Sigmoid colon (tissue), 7 donors: ENCODE results near the gene AK8. TPM values are rescaled to one million over a fixed set of nuclear protein-coding genes. Genes with fewer than 3 reads are reported as not detected.

Experiments used
- DNase-seq: peaks from one replicate; pipeline ENCODE4 v3.0.0-alpha.2; 2019
- H3K27ac ChIP-seq, 4 donors: fragments of 200-600 bp; sonication (generic); one replicate each; pipeline ENCODE4 v1.5.1; 2016 to 2019; ENCODE audit warnings: mild to moderate bottlenecking in 1 of 4
- H3K27me3 ChIP-seq, 3 donors: fragments of 200-600 bp; sonication (generic); one replicate each; pipeline ENCODE4 v1.5.1; 2019; ENCODE audit warnings: mild to moderate bottlenecking in 1 of 3
- H3K36me3 ChIP-seq, 4 donors: fragments of 200-600 bp; sonication (generic); one replicate each; pipeline ENCODE4 v1.5.1; 2016 to 2019
- H3K4me1 ChIP-seq, 4 donors: fragments of 200-600 bp; sonication (generic); one replicate each; pipeline ENCODE4 v1.5.1; 2017 to 2019
- H3K4me3 ChIP-seq, 4 donors: fragments of 200-600 bp; sonication (generic); one replicate each; pipeline ENCODE4 v1.5.1; 2017 to 2019; ENCODE audit warnings: mild to moderate bottlenecking in 2 of 4, moderate library complexity in 1 of 4
- H3K9me3 ChIP-seq, 4 donors: fragments of 200-600 bp in 3 of 4; sonication (generic) in 3 of 4; one replicate each; pipeline versions ENCODE4 v1.5.1 to v1.6.1; 2013 to 2019
- EP300 ChIP-seq, 4 donors: sonication (generic); formaldehyde crosslinking; IDR thresholded peaks; one replicate each; pipeline ENCODE4 v1.6.1; 2017; ENCODE audit warnings: antibody characterized with exemption in 4 of 4
- POLR2A ChIP-seq, 2 donors: fragments of 450-650 bp; IDR thresholded peaks; one replicate each; pipeline ENCODE4 v1.6.1; 2016; ENCODE audit warnings: antibody characterized with exemption in 2 of 2, mild to moderate bottlenecking in 2 of 2, moderate library complexity in 2 of 2
- POLR2AphosphoS5 ChIP-seq, 4 donors: sonication (generic); formaldehyde crosslinking; IDR thresholded peaks; one replicate each; pipeline ENCODE4 v1.6.1; 2017; ENCODE audit warnings: antibody characterized with exemption in 4 of 4
- whole genome bisulfite sequencing, 2 donors: extraction: QIAGEN DNeasy Blood & Tissue Kit; methylation state at CpG; one replicate each; pipeline ENCODE4 v1.1.7; 2013; 5-methylcytosine and 5-hydroxymethylcytosine counted together
- intact Hi-C: fragments of 100-400 bp; cut with DNase I; formaldehyde crosslinking; loops from one replicate; pipeline ENCODE4 v1.15.1; 2023
- polyA plus RNA-seq, 3 donors: library from polyadenylated mRNA; stranded (reverse); fragments of 200-250 nt; gene quantifications; one replicate each; pipeline ENCODE4 v1.2.3, GENCODE V29; 2013
- total RNA-seq, 4 donors: library from RNA; depleted of rRNA; stranded (reverse); fragments of >200 nt; gene quantifications; one replicate each; pipeline ENCODE4 v1.1.0, GENCODE V29; 2016
- TF ChIP-seq, protein P1 (sequence below), 4 experiments: fragments of 450-650 bp in 3 of 4; fragments of 200-600 bp in 1 of 4; IDR thresholded peaks; one replicate each; pipeline ENCODE4 v1.5.1; 2016 to 2019; ENCODE audit warnings: antibody characterized with exemption in 4 of 4, mild to moderate bottlenecking in 3 of 4, moderate library complexity in 2 of 4
- donor health status: healthy with polysubstance abuse.
- donor health status: Bipolar disorder and iron deficiency.
- donor health status: healthy.

Gene AK8
- total and polyA plus RNA-seq, 7 donors: 0.25 to 1.2 (median 0.59) TPM; not detected in 3

DNA sequence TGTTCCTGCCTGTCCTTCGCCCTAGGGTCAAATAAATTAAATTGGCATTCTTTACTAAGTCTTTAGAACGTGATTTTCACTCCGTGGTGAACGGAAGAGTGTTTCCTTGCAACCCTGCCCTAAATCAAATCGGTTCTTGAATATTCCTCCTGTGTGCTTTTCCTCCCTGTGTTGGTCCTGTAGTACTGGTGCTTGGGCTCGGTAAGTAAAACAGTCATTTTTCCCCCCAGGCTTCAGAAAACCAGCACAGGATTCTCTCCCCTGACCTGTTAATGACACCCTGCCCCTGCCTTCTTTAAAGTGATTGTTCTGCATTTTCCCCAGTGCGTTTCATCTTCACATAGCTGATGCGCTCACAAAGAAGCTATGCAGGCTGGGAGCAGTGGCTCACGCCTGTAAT is 96.0 kb downstream of the AK8 start:
- H3K4me3 ChIP-seq: no peak overlapping the region
- H3K36me3 ChIP-seq: no peaks in the 10 kb centered on the region
- H3K27me3 ChIP-seq: no peaks in the 10 kb centered on the region
- H3K27ac ChIP-seq: no peak overlapping the region
- no peaks in the 10 kb centered on the region for H3K9me3 ChIP-seq
- WGBS, 2 donors: 79 to 89% methylated on average over 9 of the region's 9 CpGs
- intact Hi-C loops: no loop called here
- TF ChIP-seq, protein P1, sequence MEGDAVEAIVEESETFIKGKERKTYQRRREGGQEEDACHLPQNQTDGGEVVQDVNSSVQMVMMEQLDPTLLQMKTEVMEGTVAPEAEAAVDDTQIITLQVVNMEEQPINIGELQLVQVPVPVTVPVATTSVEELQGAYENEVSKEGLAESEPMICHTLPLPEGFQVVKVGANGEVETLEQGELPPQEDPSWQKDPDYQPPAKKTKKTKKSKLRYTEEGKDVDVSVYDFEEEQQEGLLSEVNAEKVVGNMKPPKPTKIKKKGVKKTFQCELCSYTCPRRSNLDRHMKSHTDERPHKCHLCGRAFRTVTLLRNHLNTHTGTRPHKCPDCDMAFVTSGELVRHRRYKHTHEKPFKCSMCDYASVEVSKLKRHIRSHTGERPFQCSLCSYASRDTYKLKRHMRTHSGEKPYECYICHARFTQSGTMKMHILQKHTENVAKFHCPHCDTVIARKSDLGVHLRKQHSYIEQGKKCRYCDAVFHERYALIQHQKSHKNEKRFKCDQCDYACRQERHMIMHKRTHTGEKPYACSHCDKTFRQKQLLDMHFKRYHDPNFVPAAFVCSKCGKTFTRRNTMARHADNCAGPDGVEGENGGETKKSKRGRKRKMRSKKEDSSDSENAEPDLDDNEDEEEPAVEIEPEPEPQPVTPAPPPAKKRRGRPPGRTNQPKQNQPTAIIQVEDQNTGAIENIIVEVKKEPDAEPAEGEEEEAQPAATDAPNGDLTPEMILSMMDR (IDR thresholded peaks at IDR 0.05): no peak
- TF ChIP-seq POLR2AphosphoS5 (IDR thresholded peaks at IDR 0.05) (no peak), EP300 (IDR thresholded peaks at IDR 0.05) (no peak), POLR2A (IDR thresholded peaks at IDR 0.05) (no peak)
- H3K4me1 ChIP-seq: no peaks in the 10 kb centered on the region
- no peak for DNase-seq

DNA sequence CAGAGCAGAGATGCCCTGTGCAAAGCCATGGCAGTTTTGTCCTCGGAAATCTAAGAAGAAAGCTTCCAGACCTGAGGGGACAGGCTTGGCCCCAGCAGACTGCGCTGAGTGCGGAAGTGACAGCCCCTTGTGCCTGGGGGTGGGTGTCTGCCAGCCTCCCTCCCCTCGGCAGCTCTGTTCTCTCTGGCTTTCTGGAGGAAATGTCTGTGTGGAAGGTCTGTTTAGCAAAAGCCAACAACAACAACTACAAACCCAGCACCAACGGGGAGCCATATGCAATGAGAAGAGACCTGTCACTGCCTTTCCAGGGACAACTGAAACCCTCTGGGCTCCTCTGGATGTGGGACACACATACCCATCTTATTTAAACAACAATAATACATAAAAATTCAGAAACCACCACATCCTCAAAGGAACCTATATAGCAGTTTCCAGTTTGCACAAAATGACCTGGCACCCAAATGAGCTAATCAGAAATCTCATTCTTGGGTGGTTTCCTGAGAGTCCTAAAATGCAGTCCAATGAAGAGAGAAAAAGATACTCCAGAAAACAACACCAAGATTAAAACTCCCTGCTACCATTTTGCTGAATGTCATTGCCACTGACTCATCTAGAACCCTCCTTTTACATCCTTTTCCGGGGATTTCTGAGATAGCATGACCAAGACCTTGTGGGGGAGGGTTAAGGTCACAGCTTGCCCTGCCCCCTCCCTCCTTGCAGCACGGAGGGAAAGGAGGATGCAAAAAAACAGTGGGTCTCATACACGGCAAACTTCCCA is 97.7 kb downstream of the AK8 start:
- Histone ChIP-seq H3K27ac (no peak overlapping the region), H3K4me3 (no peak overlapping the region), H3K27me3 (no peaks in the 10 kb centered on the region), H3K9me3 (no peaks in the 10 kb centered on the region), H3K4me1 (no peaks in the 10 kb centered on the region), H3K36me3 (no peaks in the 10 kb centered on the region)
- no peak for TF ChIP-seq POLR2A (IDR thresholded peaks at IDR 0.05)
- no peak for DNase-seq
- WGBS, 2 donors: 56 to 73% methylated on average over 8 of the region's 8 CpGs
- intact Hi-C loops: no loop called here

DNA sequence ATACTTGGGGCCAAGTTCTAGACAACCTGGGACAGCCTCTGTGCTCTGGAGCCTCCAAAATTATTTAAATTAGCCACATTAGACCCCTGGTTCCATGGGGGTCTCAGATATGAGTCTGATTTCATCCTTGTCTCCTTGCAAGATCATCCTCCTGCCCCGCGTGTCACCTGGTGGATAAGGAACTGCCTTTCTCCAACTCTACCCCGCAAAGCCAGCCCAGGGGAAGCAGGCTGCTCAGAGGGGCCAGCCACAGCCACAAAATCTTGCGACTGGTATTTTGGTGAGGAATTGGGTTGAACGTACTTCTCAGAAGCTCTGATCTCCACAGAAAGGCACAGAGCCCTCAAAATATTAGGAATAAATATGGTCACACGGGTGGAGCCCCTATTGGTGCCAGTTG is 101.2 kb downstream of the AK8 start:
- no peaks in the 10 kb centered on the region for H3K36me3 ChIP-seq
- no peak for DNase-seq
- H3K4me3 ChIP-seq: no peak overlapping the region
- intact Hi-C loops: no loop called here
- H3K9me3 ChIP-seq: no peaks in the 10 kb centered on the region
- H3K27me3 ChIP-seq: no peaks in the 10 kb centered on the region
- TF ChIP-seq, protein P1 (IDR thresholded peaks at IDR 0.05): no peak
- TF ChIP-seq POLR2AphosphoS5 (IDR thresholded peaks at IDR 0.05) (no peak), POLR2A (IDR thresholded peaks at IDR 0.05) (no peak), EP300 (IDR thresholded peaks at IDR 0.05) (no peak)
- WGBS, 2 donors: 92 to 93% methylated on average over 6 of the region's 6 CpGs
- no peak overlapping the region for H3K27ac ChIP-seq
- no peaks in the 10 kb centered on the region for H3K4me1 ChIP-seq

GRCh38 chr9:132776268-132776667 is 101.8 kb downstream of the AK8 start:
- DNase-seq: no peak
- Histone ChIP-seq H3K27me3 (no peaks in the 10 kb centered on the region), H3K9me3 (no peaks in the 10 kb centered on the region), H3K36me3 (no peaks in the 10 kb centered on the region), H3K4me1 (no peaks in the 10 kb centered on the region), H3K27ac (no peak overlapping the region), H3K4me3 (no peak overlapping the region)
- TF ChIP-seq POLR2A (IDR thresholded peaks at IDR 0.05) (no peak), EP300 (IDR thresholded peaks at IDR 0.05) (no peak), POLR2AphosphoS5 (IDR thresholded peaks at IDR 0.05) (no peak)
- TF ChIP-seq, protein P1 (IDR thresholded peaks at IDR 0.05): no peak
- WGBS, 2 donors: 91 to 92% methylated on average over 11 of the region's 11 CpGs
- intact Hi-C loops: no loop called here

- Histone ChIP-seq H3K27me3 (no peaks in the 10 kb centered on the region), H3K9me3 (no peaks in the 10 kb centered on the region), H3K4me1 (peaks cover 0 to 5% (median 3%) of the 10 kb centered on the region in 4 donors), H3K4me3 (no peak overlapping the region), H3K36me3 (no peaks in the 10 kb centered on the region), H3K27ac (no peak overlapping the region)
- TF ChIP-seq POLR2AphosphoS5 (IDR thresholded peaks at IDR 0.05) (no peak), EP300 (IDR thresholded peaks at IDR 0.05) (no peak), POLR2A (IDR thresholded peaks at IDR 0.05) (no peak)
- TF ChIP-seq, protein P1 (IDR thresholded peaks at IDR 0.05): no peak
- 53 to 75% methylated on average over 4 of the region's 4 CpGs for WGBS, 2 donors
- no peak for DNase-seq
- intact Hi-C loops: no loop called here
Measured at GRCh38 chr9:132775720-132776119, 102.4 kb downstream of the AK8 start.
